GM12878 (cell line): ENCODE data around the gene GGTA1. TPM values are rescaled to one million over a fixed set of nuclear protein-coding genes. Genes with fewer than 3 reads are reported as not detected.

ENCODE experiments used
- ATAC-seq: fragments of 200-7000 bp; cut with Tn5 transposase; 3 replicates; pipeline ENCODE4 v1.9.1; 2020; ENCODE audit warnings: mild to moderate bottlenecking, moderate library complexity
- BruUV-seq: library from RNA; stranded (reverse); fragments of 400-500 nt; replicated peaks from 2 replicates; lab custom pipeline; 2021; lab: Mats Ljungman, UMichigan
- CTCF ChIA-PET: fragments of 300-600 bp; sonication (Branson Sonifier 250); formaldehyde crosslinking; extraction: SDS; loops from one replicate; lab custom pipeline; 2021; ENCODE audit warnings: inconsistent platforms; lab: Yijun Ruan, JAX
- POLR2A ChIA-PET: fragments of 350-600 bp; formaldehyde crosslinking; extraction: SDS; loops from one replicate; lab custom pipeline; 2021; ENCODE audit warnings: inconsistent platforms; lab: Charles Lee
- RAD21 ChIA-PET: fragments of 300-600 bp; sonication (Branson Sonifier 250); formaldehyde crosslinking; loops from one replicate; lab custom pipeline; 2023; ENCODE audit warnings: antibody characterized with exemption; ENCODE audit not compliant: unreplicated experiment; lab: Charles Lee
- SMC1A ChIA-PET: fragments of 300-600 bp; sonication (Branson Sonifier 250); formaldehyde crosslinking; loops from one replicate; lab custom pipeline; 2023; ENCODE audit not compliant: unreplicated experiment, uncharacterized antibody; lab: Charles Lee
- DNase-seq: peaks from one replicate; pipeline ENCODE4 v3.0.0-alpha.2; 2011; ENCODE audit warnings: low read depth, low spot score
- FAIRE-seq: peaks from 3 replicates; lab custom pipeline; 2011; peaks lifted over from hg19 to GRCh38; lab: Jason Lieb, UNC
- H2AFZ ChIP-seq: 2 replicates; pipeline ENCODE4 v1.6.0; 2011; ENCODE audit warnings: low read depth, low read length, control low read depth; ENCODE audit not compliant: control insufficient read depth
- H3K27ac ChIP-seq: 2 replicates; pipeline ENCODE4 v1.5.1; 2011; ENCODE audit warnings: control low read depth; ENCODE audit not compliant: control insufficient read depth, insufficient read depth
- H3K27me3 ChIP-seq, 2 experiments: replicated peaks in 1 of 2; 2 replicates each; pipeline versions ENCODE4 v1.6.0 to v1.6.1; 2011; ENCODE audit warnings: low read length in 1 of 2; ENCODE audit not compliant: control insufficient read depth in 2 of 2, insufficient read depth in 2 of 2
- H3K36me3 ChIP-seq, 2 experiments: 2 replicates each; pipeline ENCODE4 v1.5.1; 2011; ENCODE audit warnings: low read length in 1 of 2; ENCODE audit not compliant: control insufficient read depth in 2 of 2, insufficient read depth in 2 of 2
- H3K4me1 ChIP-seq: 2 replicates; pipeline ENCODE4 v1.6.1; 2011; ENCODE audit warnings: mild to moderate bottlenecking, low read length, moderate library complexity, mixed read lengths; ENCODE audit not compliant: control insufficient read depth, insufficient read depth
- H3K4me2 ChIP-seq: 2 replicates; pipeline ENCODE4 v1.6.0; 2011; ENCODE audit warnings: control low read depth; ENCODE audit not compliant: control insufficient read depth, insufficient read depth
- H3K4me3 ChIP-seq: fragments of 200-600 bp; sonication (generic); 2 replicates; pipeline ENCODE4 v1.5.1; 2016
- H3K79me2 ChIP-seq: 2 replicates; pipeline ENCODE4 v1.6.0; 2011; ENCODE audit warnings: low read length; ENCODE audit not compliant: control insufficient read depth, insufficient read depth
- H3K9ac ChIP-seq: 2 replicates; pipeline ENCODE4 v1.8.0; 2011; ENCODE audit warnings: low read length, control low read depth, mixed read lengths; ENCODE audit not compliant: control insufficient read depth, insufficient read depth
- H3K9me3 ChIP-seq: replicated peaks from 3 replicates; pipeline ENCODE4 v1.5.1; 2011; ENCODE audit warnings: mild to moderate bottlenecking, low read length; ENCODE audit not compliant: control insufficient read depth, insufficient read depth
- H4K20me1 ChIP-seq: 2 replicates; pipeline ENCODE4 v1.6.0; 2011; ENCODE audit not compliant: control insufficient read depth, insufficient read depth
- BCL3 ChIP-seq: IDR thresholded peaks from 2 replicates; pipeline ENCODE4 v1.6.1; 2011; ENCODE audit warnings: borderline replicate concordance, low read depth, mild to moderate bottlenecking, moderate library complexity, low read length; ENCODE audit not compliant: insufficient read depth, poor library complexity, severe bottlenecking
- ELK1 ChIP-seq: IDR thresholded peaks from 2 replicates; pipeline ENCODE4 v1.6.1; 2012; ENCODE audit warnings: low read depth, low read length, improper control_type of control experiment
- FOXM1 ChIP-seq: IDR thresholded peaks from 2 replicates; pipeline ENCODE4 v1.6.1; 2012; ENCODE audit warnings: low read depth, mild to moderate bottlenecking, inconsistent platforms, low read length, moderate library complexity
- HSF1 ChIP-seq: fragments of 150-350 bp; IDR thresholded peaks from 2 replicates; pipeline ENCODE4 v1.6.1; 2014; ENCODE audit warnings: mild to moderate bottlenecking, low read depth, low read length
- JUNB ChIP-seq: IDR thresholded peaks from 2 replicates; pipeline ENCODE4 v1.6.1; 2016; ENCODE audit warnings: antibody characterized with exemption, mild to moderate bottlenecking
- NFXL1 ChIP-seq: fragments of 450-650 bp; IDR thresholded peaks from 2 replicates; pipeline ENCODE4 v1.6.1; 2017; ENCODE audit warnings: antibody characterized with exemption, mild to moderate bottlenecking, borderline replicate concordance
- RAD51 ChIP-seq: fragments of 450-650 bp; IDR thresholded peaks from 2 replicates; pipeline ENCODE4 v1.6.1; 2016; ENCODE audit warnings: moderate library complexity, mild to moderate bottlenecking, inconsistent platforms
- RELA ChIP-seq: fragments of 450-650 bp; IDR thresholded peaks from 2 replicates; pipeline ENCODE4 v1.8.0; 2014; ENCODE audit warnings: borderline replicate concordance; ENCODE audit not compliant: partially characterized antibody
- SREBF2 ChIP-seq: IDR thresholded peaks from 2 replicates; pipeline ENCODE4 v1.6.1; 2012; ENCODE audit warnings: mild to moderate bottlenecking, low read length
- WGBS: methylation state at CpG from one replicate; pipeline ENCODE4 v1.1.6; 2016; ENCODE audit warnings: low lambda C conversion rate; ENCODE audit not compliant: insufficient replicate concordance, insufficient coverage; ENCODE audit errors: missing lambda C conversion rate; 5-methylcytosine and 5-hydroxymethylcytosine counted together
- in situ Hi-C: fragments of 300-500 bp; cut with MboI; formaldehyde crosslinking; loops from 9 replicates; pipeline ENCODE4 v1.14.3; 2018; ENCODE audit warnings: mixed read lengths
- intact Hi-C: fragments of 100-400 bp; cut with micrococcal nuclease; formaldehyde crosslinking; loops from one replicate; pipeline ENCODE4 v1.14.2; 2022; ENCODE audit not compliant: unreplicated experiment
- polyA plus RNA-seq, 11 experiments: library from polyadenylated mRNA; depleted of rRNA in 4 of 11; unstranded in 6 of 11; stranded (reverse) in 5 of 11; fragments of >200 nt; fragmentation: Nextera tagmentation in 4 of 11; fragmentation: Illumina TruSeq in 1 of 11; extraction: Ambion mirVana in 4 of 11; extraction: Trizol in 1 of 11; gene quantifications; 1 replicate in 1 of 11; 2 replicates in 10 of 11; pipeline versions ENCODE4 v1.2.1 to v1.2.3, GENCODE V29; 2011 to 2016; ENCODE audit warnings: inconsistent platforms in 2 of 11, missing spikeins in 2 of 11, low read depth in 1 of 11
- total RNA-seq, 4 experiments: library from RNA; depleted of rRNA in 3 of 4; stranded (reverse); fragments of >200 nt in 3 of 4; fragmentation: Illumina TruSeq in 1 of 4; extraction: Trizol in 1 of 4; gene quantifications; 2 replicates each; pipeline versions ENCODE4 v1.2.1 to v1.2.3, GENCODE V29; 2013 to 2021

Gene GGTA1
- total and polyA plus RNA-seq, 10 of the 15 experiments (the other 5 are each of a cell fraction or from before 2014, with no cell fraction given), result 0.09 to 0.65 (median 0.17) TPM; not detected in 2

- TF ChIP-seq HSF1, result no peak
- no peak for TF ChIP-seq ELK1
Observed at GRCh38 chr9:121427899-121428298, 71.7 kb downstream of the GGTA1 start (continued).

GRCh38 chr9:121424024-121424432 is 75.6 kb downstream of the GGTA1 start:
- Histone ChIP-seq H3K9me3 (no peaks in the 10 kb centered on the region), H3K4me1 (no peaks in the 10 kb centered on the region), H3K36me3 (no peaks in the 10 kb centered on the region), H3K9ac (no peak overlapping the region), H4K20me1 (no peaks in the 10 kb centered on the region), H3K79me2 (no peaks in the 10 kb centered on the region), H3K27me3 (no peaks in the 10 kb centered on the region), H3K4me2 (no peak overlapping the region), H3K27ac (no peak overlapping the region), H3K4me3 (no peak overlapping the region), H2AFZ (no peak overlapping the region)
- ChIA-PET RAD21 (no interaction called here), POLR2A (no interaction called here), CTCF (interaction anchor here (1.3 kb wide), 1 partner anchor 104 kb away, joined by 5 read pairs; no protein-coding TSS in a partner anchor), SMC1A (interaction anchor here (2.6 kb wide), 1 partner anchor 104 kb away, joined by 6 read pairs; no protein-coding TSS in a partner anchor)
- TF ChIP-seq RELA (no peak), JUNB (no peak), SREBF2 (no peak), HSF1 (no peak), NFXL1 (no peak), RAD51 (no peak), FOXM1 (no peak), BCL3 (no peak)
- FAIRE-seq (no peak), ATAC-seq (no peak), DNase-seq (no peak)
- BruUV-seq, result no TSS peak
- in situ Hi-C loops, result no loop called here
- 25% methylated on average over 1 of the region's 1 CpG for WGBS
- intact Hi-C loops, result no loop called here
